IPS-11a (cell line): Measurements from ENCODE around the gene ADAMTS14.

Experiments used
- H3K4me3 ChIP-seq: one replicate; pipeline ENCODE4 v1.5.1; 2013; ENCODE audit warnings: low read depth, low read length, control low read depth

ADAMTS14 gene

GRCh38 chr10:70692043-70692603 is 19.8 kb downstream of the ADAMTS14 start:
- H3K4me3 ChIP-seq, result no peak overlapping the region

DNA sequence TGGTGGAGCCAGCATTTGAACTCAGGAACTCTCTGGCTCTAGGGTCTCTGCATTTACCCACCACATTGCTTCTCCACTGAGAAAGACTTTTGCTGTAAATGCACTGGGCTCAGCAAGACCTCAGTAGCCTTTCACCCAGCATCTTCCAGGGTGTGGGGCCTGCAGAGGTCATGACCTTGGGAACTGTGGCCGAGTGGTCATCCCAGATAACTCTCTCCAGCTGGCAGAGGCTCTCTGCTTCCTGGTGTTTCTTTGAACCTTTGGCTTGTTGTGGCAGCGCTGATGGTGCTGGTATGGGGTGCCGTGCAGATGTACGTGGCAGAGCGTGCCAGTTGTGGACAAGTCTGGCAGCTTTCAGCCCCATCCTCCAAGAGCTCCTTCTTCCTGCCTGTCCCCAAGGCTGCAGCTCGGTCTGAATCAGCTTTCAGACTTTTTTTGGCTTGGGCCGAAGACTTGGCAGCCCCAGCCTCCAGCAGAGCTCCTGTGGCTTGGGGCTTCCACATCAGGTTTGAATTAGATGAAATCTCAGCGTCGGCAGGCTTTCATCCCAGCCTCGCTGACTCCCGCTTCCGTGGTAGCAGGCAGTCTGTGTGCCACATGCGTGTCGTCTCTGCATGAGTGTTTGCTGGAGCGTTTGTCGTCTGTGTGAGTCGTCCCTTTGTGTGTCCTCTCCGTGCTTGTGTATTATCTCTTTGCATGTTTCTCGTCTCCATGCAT is 21.5 kb downstream of the ADAMTS14 start:
- no peak overlapping the region for H3K4me3 ChIP-seq

GRCh38 chr10:70694418-70695141 is 22.3 kb downstream of the ADAMTS14 start:
- no peak overlapping the region for H3K4me3 ChIP-seq

DNA sequence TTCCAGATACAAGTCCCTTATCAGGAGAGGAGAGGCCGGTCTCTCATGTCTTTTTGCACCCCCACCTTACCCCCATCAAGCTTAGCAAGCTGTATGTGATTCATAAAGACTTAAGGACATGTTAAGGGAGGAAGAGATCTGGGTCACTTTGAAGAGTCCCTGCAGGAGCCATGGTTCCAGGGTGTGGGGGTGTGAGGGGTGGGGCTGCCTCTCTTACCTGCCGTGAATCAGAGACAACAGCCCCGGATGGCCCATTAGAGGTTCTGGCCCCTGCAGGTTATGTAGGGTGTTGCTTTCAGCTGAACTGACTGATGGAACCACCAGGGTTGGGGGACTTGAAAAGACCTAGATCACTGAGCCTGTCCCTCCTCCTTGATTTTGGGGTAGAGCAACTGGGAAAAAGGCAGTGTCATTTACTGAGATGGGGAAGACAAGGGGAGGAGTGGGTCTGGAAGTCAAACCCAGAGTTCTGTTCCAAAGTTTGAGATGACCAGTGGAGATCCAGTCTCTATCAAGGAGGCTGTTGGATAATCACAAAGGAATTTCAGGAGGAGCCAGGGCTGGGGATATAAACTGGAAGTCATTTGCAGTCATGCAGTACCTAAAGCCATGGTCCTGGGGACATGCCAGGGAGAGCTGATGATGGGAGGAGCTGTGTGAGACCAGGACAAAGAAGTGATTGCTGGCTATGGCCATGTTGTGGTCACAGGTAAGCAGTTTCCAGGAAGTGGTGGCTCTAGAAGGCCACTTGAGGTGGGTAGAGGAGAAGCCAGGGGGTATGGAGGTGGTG is 23.1 kb downstream of the ADAMTS14 start:
- no peak overlapping the region for H3K4me3 ChIP-seq

- no peak overlapping the region for H3K4me3 ChIP-seq
Measured at GRCh38 chr10:70698211-70698610, 25.9 kb downstream of the ADAMTS14 start.

GRCh38 chr10:70699063-70699658 is 26.9 kb downstream of the ADAMTS14 start:
- no peak overlapping the region for H3K4me3 ChIP-seq

- H3K4me3 ChIP-seq, result no peak overlapping the region
Measured at GRCh38 chr10:70699659-70700174, 27.4 kb downstream of the ADAMTS14 start.

GRCh38 chr10:70702190-70702763 is 30.0 kb downstream of the ADAMTS14 start:
- no peak overlapping the region for H3K4me3 ChIP-seq

DNA sequence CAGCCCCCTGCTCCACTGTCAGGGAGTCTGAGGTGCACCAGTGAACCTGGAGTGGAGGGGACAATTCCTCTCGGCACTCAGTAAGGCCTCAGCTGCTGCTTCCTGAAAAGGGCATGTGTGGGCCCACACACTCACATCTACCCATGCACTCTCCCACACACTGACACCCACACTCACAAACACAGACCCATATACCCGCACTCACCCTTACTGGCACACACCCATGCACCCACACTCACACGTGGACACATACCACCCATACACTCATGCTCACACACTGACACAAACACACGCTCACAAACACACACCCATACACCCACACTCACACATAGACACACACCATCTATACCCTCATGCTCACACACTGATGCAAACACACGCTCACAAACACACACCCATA is 31.9 kb downstream of the ADAMTS14 start:
- H3K4me3 ChIP-seq, result no peak overlapping the region

DNA sequence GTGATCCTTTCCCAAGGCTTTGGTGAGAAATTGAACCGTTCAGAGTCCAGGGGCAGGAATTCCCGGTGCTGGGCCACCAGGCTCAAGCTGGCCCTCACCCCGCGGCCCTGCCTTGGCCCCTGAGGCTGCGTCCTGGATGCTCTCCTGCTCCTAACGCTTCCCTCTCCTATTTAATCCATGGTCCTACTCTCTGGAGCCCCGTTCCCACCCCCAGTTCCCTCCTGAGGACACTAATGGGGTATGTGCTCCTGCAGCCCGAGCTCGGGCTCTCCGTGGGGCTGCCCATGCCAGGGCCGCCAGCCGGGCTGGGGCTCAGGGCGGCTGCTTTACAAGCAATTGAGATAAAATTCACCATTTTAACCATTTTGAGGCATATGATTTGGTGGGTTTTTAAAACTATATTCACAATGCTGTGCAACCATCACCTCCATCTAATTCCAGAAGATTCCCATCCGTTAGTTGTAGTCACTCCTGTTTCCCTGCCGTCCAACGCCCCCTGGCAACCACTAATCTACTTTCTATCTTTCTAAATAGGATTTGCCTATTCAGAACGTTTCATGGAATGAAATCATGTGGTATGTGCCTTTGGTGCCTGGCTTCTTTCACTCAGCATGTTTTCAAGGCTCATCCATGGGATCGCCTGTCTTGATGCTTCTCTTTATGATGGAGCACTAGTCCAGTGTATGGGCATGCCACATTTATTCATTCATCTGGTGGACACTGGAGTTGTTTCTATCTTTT is 33.0 kb downstream of the ADAMTS14 start:
- no peak overlapping the region for H3K4me3 ChIP-seq

DNA sequence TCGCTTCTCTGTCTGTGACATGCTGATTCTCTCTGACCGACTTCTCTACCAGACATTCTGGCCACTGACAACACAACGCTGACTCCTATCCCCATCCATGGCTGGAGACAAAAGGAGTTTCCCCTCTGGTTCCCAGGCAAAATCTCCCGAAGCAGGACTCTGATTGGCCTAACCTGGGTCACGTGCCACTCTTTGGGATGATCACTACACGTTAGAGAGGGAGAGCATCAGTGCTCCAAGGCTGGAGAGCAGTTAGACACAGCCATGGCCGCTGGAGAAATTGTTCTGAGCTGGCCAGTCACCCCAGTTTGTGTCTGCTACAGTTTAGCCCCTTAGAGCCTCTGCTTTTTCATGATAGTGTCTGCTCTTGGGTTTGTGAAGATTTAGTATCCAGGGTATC is 38.9 kb downstream of the ADAMTS14 start:
- no peak overlapping the region for H3K4me3 ChIP-seq

DNA sequence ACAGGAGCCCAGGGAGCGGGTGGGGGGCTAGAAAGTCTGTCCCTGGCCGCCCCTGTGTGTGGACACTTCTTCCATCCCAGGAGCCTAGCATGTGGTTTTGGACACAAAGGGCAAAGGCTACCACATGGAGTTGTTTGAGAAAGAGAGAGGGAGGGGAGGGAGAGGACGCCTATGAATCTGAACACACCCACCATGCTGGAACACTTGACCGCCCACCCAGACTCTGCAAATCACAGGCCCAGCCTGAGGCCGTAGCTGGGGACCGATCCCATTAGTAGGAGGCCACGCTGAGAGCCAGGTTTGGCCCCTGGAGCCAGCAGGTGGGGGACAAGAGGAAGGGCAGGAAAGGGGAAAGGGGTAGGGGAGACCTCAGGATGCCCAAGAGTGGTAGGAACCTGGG is 39.6 kb downstream of the ADAMTS14 start:
- no peak overlapping the region for H3K4me3 ChIP-seq

DNA sequence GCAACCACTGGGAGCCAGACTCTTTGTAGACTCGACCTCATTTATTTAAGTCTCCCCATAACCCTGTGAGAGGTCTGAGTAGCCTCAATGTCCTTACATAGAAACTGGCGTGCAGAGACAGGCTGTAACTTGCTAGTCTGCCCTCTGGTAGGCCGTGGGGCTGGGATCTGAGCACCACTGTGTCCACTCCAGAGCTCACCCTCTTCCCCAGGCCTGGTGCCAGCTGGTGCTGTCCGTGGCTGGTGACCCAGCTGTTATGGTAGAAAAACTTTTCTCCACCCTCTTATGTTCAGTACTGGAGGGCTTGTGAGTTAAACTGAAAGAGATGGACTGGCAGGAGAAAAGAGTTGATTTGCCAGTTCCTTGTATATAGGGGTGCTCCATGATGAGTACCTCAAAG is 41.9 kb downstream of the ADAMTS14 start:
- no peak overlapping the region for H3K4me3 ChIP-seq

- no peak overlapping the region for H3K4me3 ChIP-seq
Measured at GRCh38 chr10:70714951-70715350, 42.6 kb downstream of the ADAMTS14 start.

DNA sequence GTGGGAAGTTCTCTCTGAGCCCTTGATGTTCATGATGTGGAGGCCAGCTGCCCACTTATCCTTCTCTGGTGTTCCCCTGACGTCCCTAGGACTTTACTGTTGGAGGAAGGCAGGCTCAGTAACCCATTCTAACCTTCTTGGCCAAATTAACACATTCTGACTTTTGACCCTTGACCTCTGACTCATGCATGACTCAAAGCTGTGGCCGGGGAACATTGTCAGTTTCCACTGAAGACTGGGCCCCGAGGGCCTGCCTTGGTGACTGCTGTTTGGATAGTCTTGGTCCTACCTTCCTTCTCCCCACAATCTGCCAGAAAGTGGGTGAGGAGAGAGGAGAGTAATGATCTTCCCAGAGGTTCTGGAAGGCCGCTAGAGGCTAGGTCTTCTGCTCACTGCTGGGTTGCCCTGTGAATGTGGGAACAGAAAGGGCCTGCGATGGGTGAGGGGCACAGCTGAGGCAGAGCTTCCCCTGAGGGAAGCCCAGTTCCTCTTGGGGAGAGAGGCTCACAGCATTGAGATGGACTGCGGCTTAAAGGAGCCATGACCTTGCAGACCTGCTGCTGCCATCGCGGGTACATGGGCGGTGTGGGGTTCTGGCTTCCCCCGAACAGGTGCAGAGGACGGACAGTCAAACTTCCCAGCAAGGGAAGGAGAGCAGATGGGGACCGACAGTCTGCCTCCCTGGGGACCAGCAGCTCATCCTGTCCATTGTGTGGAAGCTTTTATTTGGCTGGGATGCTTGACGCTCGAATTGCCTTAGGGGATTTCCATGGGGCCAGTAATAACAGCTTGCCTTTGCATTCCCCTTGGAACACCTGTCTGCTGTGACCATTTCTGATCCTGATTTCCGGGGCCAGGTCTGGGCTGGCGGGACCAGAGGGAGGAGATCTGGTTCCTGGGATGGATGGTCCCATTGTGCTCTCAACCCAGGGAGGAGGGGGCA is 43.8 kb downstream of the ADAMTS14 start:
- no peak overlapping the region for H3K4me3 ChIP-seq

GRCh38 chr10:70722820-70723424 is 50.6 kb downstream of the ADAMTS14 start:
- no peak overlapping the region for H3K4me3 ChIP-seq

- H3K4me3 ChIP-seq, result no peak overlapping the region
Measured at GRCh38 chr10:70723771-70724170, 51.5 kb downstream of the ADAMTS14 start.

- H3K4me3 ChIP-seq, result no peak overlapping the region
Measured at GRCh38 chr10:70726909-70727495, 54.7 kb downstream of the ADAMTS14 start.
